T-helper 2 cell treated with Interferon-gamma antibody and Interleukin-4, amounts not matched to agents 5 μg/mL and 100 μg/mL, for 36 hours (primary cell): Measurements from ENCODE around the gene AVPR2.

Experiments used
- DNase-seq: peaks from one replicate; pipeline ENCODE4 v3.0.0; 2021; ENCODE audit warnings: low spot score
- H3K27ac Mint-ChIP-seq: one replicate; pipeline ENCODE4 v1.8.0; 2021; ENCODE audit warnings: mild to moderate bottlenecking, mixed read lengths
- H3K27me3 Mint-ChIP-seq: one replicate; pipeline ENCODE4 v1.8.0; 2021; ENCODE audit warnings: low read depth, mixed read lengths
- H3K36me3 Mint-ChIP-seq: one replicate; pipeline ENCODE4 v1.8.0; 2021; ENCODE audit warnings: low read depth, mixed read lengths
- H3K4me1 Mint-ChIP-seq: one replicate; pipeline ENCODE4 v1.8.0; 2021; ENCODE audit warnings: low read depth, mixed read lengths
- H3K4me3 Mint-ChIP-seq: one replicate; pipeline ENCODE4 v1.8.0; 2022; ENCODE audit warnings: mild to moderate bottlenecking, moderate library complexity, mixed read lengths
- H3K9me3 Mint-ChIP-seq: one replicate; pipeline ENCODE4 v1.8.0; 2021; ENCODE audit warnings: mixed read lengths

Gene AVPR2

GRCh38 chrX:153903991-153904957 lies at the start of gene AVPR2:
Gene AVPR2, plus strand, starts transcription at chrX:153904673. Its CDS starts 473 bp downstream, at chrX:153905146.
- DNase-seq: no peak
- peaks cover 3% of the 10 kb centered on the region for H3K36me3 Mint-ChIP-seq
- H3K27ac Mint-ChIP-seq: peak within 1 kb of the TSS; percentile 74
- H3K4me3 Mint-ChIP-seq: peak within 1 kb of the TSS; percentile 24
- no peaks in the 10 kb centered on the region for H3K9me3 Mint-ChIP-seq
- H3K4me1 Mint-ChIP-seq: peaks cover 24% of the 10 kb centered on the region
- no peaks in the 10 kb centered on the region for H3K27me3 Mint-ChIP-seq

DNA sequence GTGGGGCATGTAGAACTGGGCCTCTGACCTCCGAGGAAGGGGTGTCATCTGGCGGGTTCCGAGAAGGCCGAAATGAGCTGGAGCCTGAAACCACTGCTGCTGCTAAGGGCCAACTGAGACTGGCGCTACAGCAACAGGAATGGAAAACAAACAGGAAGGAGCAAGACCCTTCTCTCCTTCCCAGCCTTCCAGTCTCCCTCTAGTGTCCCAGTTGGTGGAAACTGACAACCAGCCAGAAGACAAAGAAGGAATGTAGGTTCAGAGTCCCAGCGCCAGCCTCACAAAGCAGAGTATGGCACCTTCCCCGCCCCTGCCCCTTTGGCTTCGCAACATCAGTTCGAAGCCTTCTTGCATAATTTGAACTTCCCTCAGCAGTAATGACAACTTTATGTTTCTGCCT lies 49.8 kb upstream of the AVPR2 start:
- Mint-ChIP-seq H3K27ac (no peak overlapping the region), H3K4me3 (no peak overlapping the region), H3K27me3 (peaks cover 11% of the 10 kb centered on the region), H3K9me3 (no peaks in the 10 kb centered on the region), H3K36me3 (no peaks in the 10 kb centered on the region), H3K4me1 (peaks cover 7% of the 10 kb centered on the region)
- no peak for DNase-seq

- no peak overlapping the region for H3K4me3 Mint-ChIP-seq
- H3K9me3 Mint-ChIP-seq: no peaks in the 10 kb centered on the region
- no peak for DNase-seq
- no peak overlapping the region for H3K27ac Mint-ChIP-seq
- peaks cover 7% of the 10 kb centered on the region for H3K4me1 Mint-ChIP-seq
- peaks cover 5% of the 10 kb centered on the region for H3K27me3 Mint-ChIP-seq
- no peaks in the 10 kb centered on the region for H3K36me3 Mint-ChIP-seq
These were observed 47.0 kb upstream of the AVPR2 start for GRCh38 chrX:153857348-153857903.

DNA sequence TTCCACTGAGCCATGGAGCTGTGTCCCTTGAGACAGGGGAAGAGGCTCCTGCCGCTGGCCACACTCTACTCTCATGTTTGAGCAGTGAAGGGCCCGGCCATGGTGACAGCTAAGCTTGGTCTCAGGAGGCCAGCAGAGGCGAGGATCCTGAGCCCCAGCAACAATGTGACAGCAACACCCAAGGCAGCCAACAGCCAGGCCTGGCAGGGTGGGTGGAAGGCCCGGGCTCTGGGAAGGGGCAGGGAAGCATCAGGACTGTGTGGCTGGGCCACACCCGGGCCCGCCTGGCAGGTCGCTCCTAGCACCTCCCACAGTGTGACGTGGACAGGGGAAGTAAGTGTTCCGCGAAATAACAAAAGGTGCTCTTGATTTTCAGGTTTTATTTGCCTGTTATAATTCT lies 43.3 kb upstream of the AVPR2 start:
- DNase-seq: no peak
- Mint-ChIP-seq H3K27ac (no peak overlapping the region), H3K36me3 (no peaks in the 10 kb centered on the region), H3K9me3 (no peaks in the 10 kb centered on the region), H3K27me3 (no peaks in the 10 kb centered on the region), H3K4me1 (peaks cover 7% of the 10 kb centered on the region), H3K4me3 (no peak overlapping the region)

GRCh38 chrX:153861733-153862310 lies 42.7 kb upstream of the AVPR2 start:
- H3K27me3 Mint-ChIP-seq: no peaks in the 10 kb centered on the region
- no peaks in the 10 kb centered on the region for H3K9me3 Mint-ChIP-seq
- peaks cover 7% of the 10 kb centered on the region for H3K4me1 Mint-ChIP-seq
- no peak overlapping the region for H3K4me3 Mint-ChIP-seq
- DNase-seq: no peak
- H3K36me3 Mint-ChIP-seq: no peaks in the 10 kb centered on the region
- no peak overlapping the region for H3K27ac Mint-ChIP-seq

- no peaks in the 10 kb centered on the region for H3K27me3 Mint-ChIP-seq
- no peak for DNase-seq
- H3K27ac Mint-ChIP-seq: no peak overlapping the region
- no peak overlapping the region for H3K4me3 Mint-ChIP-seq
- H3K4me1 Mint-ChIP-seq: peaks cover 1% of the 10 kb centered on the region
- H3K36me3 Mint-ChIP-seq: no peaks in the 10 kb centered on the region
- H3K9me3 Mint-ChIP-seq: no peaks in the 10 kb centered on the region
These were observed 41.9 kb upstream of the AVPR2 start for GRCh38 chrX:153862369-153863250.

- no peaks in the 10 kb centered on the region for H3K4me1 Mint-ChIP-seq
- H3K4me3 Mint-ChIP-seq: no peak overlapping the region
- DNase-seq: no peak
- no peak overlapping the region for H3K27ac Mint-ChIP-seq
- H3K36me3 Mint-ChIP-seq: no peaks in the 10 kb centered on the region
- H3K9me3 Mint-ChIP-seq: no peaks in the 10 kb centered on the region
- H3K27me3 Mint-ChIP-seq: no peaks in the 10 kb centered on the region
These were observed 41.1 kb upstream of the AVPR2 start for GRCh38 chrX:153863251-153863991.

DNA sequence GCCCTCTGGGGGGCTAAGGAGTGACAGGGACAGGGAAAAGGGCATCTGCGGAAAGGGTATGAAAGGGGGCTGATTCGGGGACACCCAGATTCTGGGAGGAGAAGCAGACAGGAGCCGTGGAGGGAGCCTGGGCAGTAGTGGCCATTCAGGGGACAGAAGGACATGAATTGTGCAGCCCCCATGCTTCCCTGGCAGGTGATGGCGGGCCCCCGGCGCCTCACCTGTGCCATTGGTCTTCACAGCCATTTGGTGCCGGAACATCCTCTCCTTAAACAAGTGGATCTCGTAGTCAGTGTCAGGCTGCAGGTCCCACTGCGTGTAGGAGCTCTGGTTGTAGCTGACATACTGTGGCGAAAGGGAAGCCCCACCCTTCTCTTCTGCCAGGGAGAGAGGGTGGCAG lies 40.4 kb upstream of the AVPR2 start:
- H3K36me3 Mint-ChIP-seq: no peaks in the 10 kb centered on the region

GRCh38 chrX:153864561-153865320 lies 39.7 kb upstream of the AVPR2 start:
- Mint-ChIP-seq H3K36me3 (no peaks in the 10 kb centered on the region), H3K4me1 (no peaks in the 10 kb centered on the region), H3K4me3 (no peak overlapping the region), H3K9me3 (no peaks in the 10 kb centered on the region), H3K27ac (no peak overlapping the region), H3K27me3 (no peaks in the 10 kb centered on the region)
- DNase-seq: no peak

More for the DNA sequence above, 40.4 kb upstream of the AVPR2 start:
- H3K4me1 Mint-ChIP-seq: no peaks in the 10 kb centered on the region
- no peaks in the 10 kb centered on the region for H3K27me3 Mint-ChIP-seq
- DNase-seq: no peak
- H3K4me3 Mint-ChIP-seq: no peak overlapping the region
- H3K9me3 Mint-ChIP-seq: no peaks in the 10 kb centered on the region
- H3K27ac Mint-ChIP-seq: no peak overlapping the region

DNA sequence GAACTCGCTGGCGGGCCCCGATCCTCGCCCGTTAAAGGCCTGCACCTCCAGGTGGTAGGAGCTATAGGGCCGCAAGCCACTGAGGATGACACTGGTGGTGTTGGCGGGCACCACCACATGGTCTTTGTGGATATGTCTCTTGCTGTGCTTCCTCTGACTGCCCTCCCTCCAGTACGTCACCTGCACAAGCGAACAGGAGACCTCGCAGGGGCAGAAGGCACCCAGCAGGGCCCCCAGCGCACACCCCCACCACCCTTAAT lies 39.2 kb upstream of the AVPR2 start:
- H3K9me3 Mint-ChIP-seq: no peaks in the 10 kb centered on the region
- no peaks in the 10 kb centered on the region for H3K4me1 Mint-ChIP-seq
- no peaks in the 10 kb centered on the region for H3K36me3 Mint-ChIP-seq

GRCh38 chrX:153865685-153866084 lies 38.8 kb upstream of the AVPR2 start:
- Mint-ChIP-seq H3K9me3 (no peaks in the 10 kb centered on the region), H3K36me3 (no peaks in the 10 kb centered on the region), H3K27ac (no peak overlapping the region), H3K4me1 (no peaks in the 10 kb centered on the region), H3K4me3 (no peak overlapping the region), H3K27me3 (no peaks in the 10 kb centered on the region)
- DNase-seq: no peak

More for the DNA sequence above, 39.2 kb upstream of the AVPR2 start:
- H3K27me3 Mint-ChIP-seq: no peaks in the 10 kb centered on the region
- H3K27ac Mint-ChIP-seq: no peak overlapping the region
- no peak overlapping the region for H3K4me3 Mint-ChIP-seq
- no peak for DNase-seq

DNA sequence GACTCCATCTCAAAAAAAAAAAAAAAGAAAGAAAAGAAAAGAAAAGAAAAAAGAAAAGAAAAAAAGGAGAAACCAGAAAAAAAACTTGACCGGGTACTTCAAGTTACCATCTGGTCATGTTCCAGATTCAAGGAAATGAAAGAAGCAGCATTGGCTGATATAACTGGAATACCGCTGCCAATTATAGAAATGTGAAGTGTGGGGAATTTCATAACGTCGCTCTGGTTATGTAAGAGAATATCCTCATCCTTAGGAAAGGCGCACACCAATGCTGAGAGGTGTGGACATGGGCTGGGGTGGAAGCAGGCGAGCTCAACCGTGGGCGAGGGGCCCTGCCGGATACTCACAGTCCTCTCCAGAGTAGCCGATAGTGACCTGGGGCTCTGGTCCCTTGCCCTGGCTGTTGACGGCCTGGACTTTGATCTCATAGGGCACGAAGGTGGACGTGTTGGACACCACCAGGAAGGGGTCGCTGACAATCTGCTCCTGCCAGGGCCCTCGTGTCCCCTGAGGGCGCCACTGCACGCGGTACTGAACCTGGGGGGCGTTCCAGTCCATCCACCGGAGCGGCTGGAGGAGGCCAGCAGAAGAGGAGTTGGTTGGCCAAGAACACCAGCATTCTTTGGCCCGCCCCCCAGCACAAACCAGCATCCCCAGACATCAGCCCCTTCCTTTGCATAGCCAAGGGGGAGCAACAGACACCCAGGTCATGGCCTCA lies 38.0 kb upstream of the AVPR2 start:
- DNase-seq: no peak
- no peaks in the 10 kb centered on the region for H3K9me3 Mint-ChIP-seq
- no peaks in the 10 kb centered on the region for H3K4me1 Mint-ChIP-seq
- no peak overlapping the region for H3K4me3 Mint-ChIP-seq
- no peaks in the 10 kb centered on the region for H3K27me3 Mint-ChIP-seq
- H3K27ac Mint-ChIP-seq: no peak overlapping the region
- no peaks in the 10 kb centered on the region for H3K36me3 Mint-ChIP-seq
